SK-N-MC (cell line): ENCODE results near the gene SCRT2.

Source experiments
- EZH2 ChIP-seq: fragments of 200-600 bp; sonication (generic); IDR thresholded peaks from one replicate; pipeline ENCODE4 v1.6.1; 2017; ENCODE audit warnings: antibody characterized with exemption
- POLR2AphosphoS5 ChIP-seq: IDR thresholded peaks from 2 replicates; pipeline ENCODE4 v1.6.1; 2012; ENCODE audit warnings: mild to moderate bottlenecking, low read depth, low read length, borderline replicate concordance

GRCh38 chr20:719816-720215 is 44.2 kb upstream of the SCRT2 start:
- TF ChIP-seq POLR2AphosphoS5 (no peak), EZH2 (no peak)
